ENCODE measurements around the gene HEATR3.

DNA sequence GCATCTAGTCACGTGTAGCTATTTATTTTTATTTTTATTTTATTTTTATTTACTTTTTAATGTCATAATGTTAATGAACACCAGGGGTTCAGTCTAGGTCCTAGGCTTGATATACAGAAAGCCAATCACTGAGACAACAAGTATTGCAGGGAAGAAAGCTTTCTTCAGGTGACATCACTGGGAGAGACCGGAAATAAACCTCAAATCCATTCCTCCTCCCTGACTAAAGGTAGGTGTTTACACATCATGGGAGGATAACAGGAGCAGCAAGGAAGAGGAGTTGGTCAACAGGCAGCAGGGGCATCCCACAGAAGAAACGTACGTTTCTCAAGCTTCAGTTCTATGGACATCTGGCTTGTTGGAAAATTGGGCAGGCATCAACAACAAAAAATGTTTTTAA lies 9.5 kb upstream of the HEATR3 start:
- TF ChIP-seq FOXO1 (CRISPR knock-in tag; IDR thresholded peaks at IDR 0.05) = no peak
- TF ChIP-seq, protein P1, sequence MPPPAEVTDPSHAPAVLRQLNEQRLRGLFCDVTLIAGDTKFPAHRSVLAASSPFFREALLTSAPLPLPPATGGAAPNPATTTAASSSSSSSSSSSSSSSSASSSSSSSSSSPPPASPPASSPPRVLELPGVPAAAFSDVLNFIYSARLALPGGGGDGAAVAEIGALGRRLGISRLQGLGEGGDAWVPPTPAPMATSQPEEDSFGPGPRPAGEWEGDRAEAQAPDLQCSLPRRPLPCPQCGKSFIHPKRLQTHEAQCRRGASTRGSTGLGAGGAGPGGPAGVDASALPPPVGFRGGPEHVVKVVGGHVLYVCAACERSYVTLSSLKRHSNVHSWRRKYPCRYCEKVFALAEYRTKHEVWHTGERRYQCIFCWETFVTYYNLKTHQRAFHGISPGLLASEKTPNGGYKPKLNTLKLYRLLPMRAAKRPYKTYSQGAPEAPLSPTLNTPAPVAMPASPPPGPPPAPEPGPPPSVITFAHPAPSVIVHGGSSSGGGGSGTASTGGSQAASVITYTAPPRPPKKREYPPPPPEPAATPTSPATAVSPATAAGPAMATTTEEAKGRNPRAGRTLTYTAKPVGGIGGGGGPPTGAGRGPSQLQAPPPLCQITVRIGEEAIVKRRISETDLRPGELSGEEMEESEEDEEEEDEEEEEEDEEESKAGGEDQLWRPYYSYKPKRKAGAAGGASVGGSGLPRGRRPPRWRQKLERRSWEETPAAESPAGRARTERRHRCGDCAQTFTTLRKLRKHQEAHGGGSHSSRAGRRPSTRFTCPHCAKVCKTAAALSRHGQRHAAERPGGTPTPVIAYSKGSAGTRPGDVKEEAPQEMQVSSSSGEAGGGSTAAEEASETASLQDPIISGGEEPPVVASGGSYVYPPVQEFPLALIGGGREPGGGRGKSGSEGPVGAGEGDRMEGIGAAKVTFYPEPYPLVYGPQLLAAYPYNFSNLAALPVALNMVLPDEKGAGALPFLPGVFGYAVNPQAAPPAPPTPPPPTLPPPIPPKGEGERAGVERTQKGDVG (CRISPR knock-in tag; IDR thresholded peaks at IDR 0.05; ENCODE audit: borderline replicate concordance) = no peak

Measured in HepG2 (cell line).